Measurements from ENCODE around the gene RAB17.

Gene RAB17

DNA sequence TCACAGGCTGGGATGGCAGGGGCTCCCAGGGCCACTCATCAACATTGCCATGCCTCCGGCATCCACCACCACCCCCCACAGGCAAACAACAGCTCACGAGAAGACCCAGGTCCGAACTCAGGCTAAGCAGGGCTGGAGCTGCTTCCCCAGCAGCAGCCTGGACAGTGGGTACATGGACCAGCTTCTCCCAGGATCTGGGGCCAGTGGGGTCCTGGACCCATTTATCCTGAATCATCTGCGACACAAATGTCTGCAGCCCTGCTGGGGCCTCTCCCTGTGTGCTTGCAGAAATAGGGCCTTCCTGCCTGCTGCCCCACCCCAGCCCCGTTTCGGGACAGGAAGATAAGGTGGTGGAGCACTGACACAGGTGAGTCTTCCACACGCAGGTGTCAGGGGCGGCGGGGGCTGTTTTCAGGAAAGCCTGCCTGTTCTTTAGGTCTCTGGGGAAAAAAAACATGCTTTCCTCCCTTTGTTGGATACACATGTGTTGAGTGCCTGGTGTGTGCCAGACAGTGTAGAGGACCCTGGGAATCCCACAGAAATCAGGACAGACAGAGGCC is 19.7 kb downstream of the RAB17 start:
- H3K4me3 ChIP-seq (ENCODE audit: low read depth, low read length), result no peak overlapping the region
- TF ChIP-seq CTCF (IDR thresholded peaks at IDR 0.05; ENCODE audit: control insufficient read depth, extremely low read depth, insufficient read depth), result no peak
- no peak for DNase-seq (ENCODE audit: low read depth)

DNA sequence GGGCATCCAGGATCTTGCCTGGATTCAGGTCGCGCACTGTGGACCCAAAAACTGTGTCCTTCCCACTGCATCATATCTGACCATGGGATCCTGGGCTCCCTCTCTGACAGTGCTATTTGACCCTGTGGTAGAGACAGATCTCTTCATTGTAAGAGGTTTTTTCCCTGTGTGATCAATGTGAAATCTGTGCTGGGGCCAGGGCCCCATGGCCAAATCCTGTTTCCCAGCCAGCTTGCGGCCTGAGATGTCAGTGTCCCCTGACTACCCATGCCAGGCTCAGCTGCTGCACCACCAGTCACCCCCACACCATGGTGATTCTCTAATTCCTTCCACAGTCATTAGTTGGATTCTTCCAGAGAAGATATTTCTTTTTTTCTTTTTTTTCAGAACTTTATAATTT is 20.6 kb downstream of the RAB17 start:
- no peak for TF ChIP-seq CTCF (IDR thresholded peaks at IDR 0.05; ENCODE audit: control insufficient read depth, extremely low read depth, insufficient read depth)
- H3K4me3 ChIP-seq (ENCODE audit: low read depth, low read length), result no peak overlapping the region
- DNase-seq (ENCODE audit: low read depth), result no peak

DNA sequence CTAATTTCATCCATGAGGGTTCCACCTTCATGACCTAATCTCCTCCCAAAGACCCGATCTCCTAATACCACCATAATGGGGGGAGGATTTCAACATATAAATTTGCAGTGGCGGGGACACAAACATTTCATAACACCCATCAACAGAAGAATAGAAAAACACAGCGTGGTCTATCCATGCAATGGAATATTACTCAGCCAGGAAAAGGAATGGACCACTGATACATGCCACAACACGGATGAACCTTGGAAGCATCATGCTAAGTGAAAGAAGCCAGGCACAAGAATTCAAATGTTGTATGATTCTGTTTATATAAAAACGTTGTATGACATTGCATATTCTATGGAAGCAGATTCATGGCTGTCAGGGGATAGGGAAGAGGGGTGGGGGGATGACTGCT is 21.5 kb downstream of the RAB17 start:
- no peak for DNase-seq (ENCODE audit: low read depth)
- H3K4me3 ChIP-seq (ENCODE audit: low read depth, low read length), result no peak overlapping the region
- TF ChIP-seq CTCF (IDR thresholded peaks at IDR 0.05; ENCODE audit: control insufficient read depth, extremely low read depth, insufficient read depth), result no peak

DNA sequence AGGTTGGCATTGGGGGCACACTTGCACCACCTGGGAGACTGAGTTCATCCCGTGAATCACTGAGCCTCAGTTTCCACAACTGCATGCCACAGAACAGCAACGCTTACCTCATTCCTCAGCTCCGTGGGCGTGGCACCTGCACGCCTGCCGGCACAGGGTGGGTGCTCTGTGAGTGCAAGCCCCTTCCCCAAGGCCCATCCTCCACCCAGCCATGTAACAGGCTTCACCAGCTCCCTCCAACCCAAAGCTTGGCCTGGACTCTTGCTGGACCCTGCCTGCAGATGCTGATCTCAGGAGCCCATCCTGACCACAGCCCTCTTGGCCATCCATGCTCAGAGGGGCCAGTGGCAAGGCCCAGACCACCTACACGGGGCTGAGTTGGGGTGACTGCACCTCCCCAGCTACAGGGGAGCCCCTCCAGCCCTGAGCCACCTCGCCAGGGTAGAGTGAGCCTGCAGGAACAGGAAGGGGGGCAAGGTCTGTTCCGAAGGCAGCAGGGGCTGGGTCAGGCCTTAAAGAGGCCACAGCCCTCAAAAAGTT is 22.3 kb downstream of the RAB17 start:
- no peak overlapping the region for H3K4me3 ChIP-seq (ENCODE audit: low read depth, low read length)
- no peak for DNase-seq (ENCODE audit: low read depth)
- no peak for TF ChIP-seq CTCF (IDR thresholded peaks at IDR 0.05; ENCODE audit: control insufficient read depth, extremely low read depth, insufficient read depth)

GRCh38 chr2:237567276-237568029 is 23.1 kb downstream of the RAB17 start:
- H3K4me3 ChIP-seq (ENCODE audit: low read depth, low read length), result no peak overlapping the region
- DNase-seq (ENCODE audit: low read depth), result no peak
- TF ChIP-seq CTCF (IDR thresholded peaks at IDR 0.05; ENCODE audit: control insufficient read depth, extremely low read depth, insufficient read depth), result no peak

- no peak within 1 kb of the TSS for H3K4me3 ChIP-seq (ENCODE audit: low read depth, low read length)
- no peak for DNase-seq (ENCODE audit: low read depth)
- TF ChIP-seq CTCF (IDR thresholded peaks at IDR 0.05; ENCODE audit: control insufficient read depth, extremely low read depth, insufficient read depth), result no peak
Measured at GRCh38 chr2:237566401-237567235, 23.9 kb downstream of the RAB17 start, which contains the start of gene PRLH. Gene PRLH, plus strand, starts transcription at chr2:237566574. Its CDS starts 0 bp downstream, at chr2:237566574.

Measured in LNCaP clone FGC (cell line).